ENCODE data around the gene RAD50.
"Not testable (repeated sequence)": the region's sequence is repeated elsewhere in the genome, so short reads cannot be mapped to it uniquely, and the experiment has no call there.

RAD50 gene

GRCh38 chr5:132556763-132557477 lies at the start of gene RAD50:
TSS of gene RAD50 (plus strand) at chr5:132556977. CDS start at chr5:132557325, 348 bp downstream.
- DNase-seq (ENCODE audit: low spot score) = peak; percentile 91

- no peak for DNase-seq (ENCODE audit: low spot score)
Measured at GRCh38 chr5:132510076-132510475, 46.7 kb upstream of the RAD50 start.

- DNase-seq (ENCODE audit: low spot score) = not testable (repeated sequence)
Measured at GRCh38 chr5:132513618-132514336, 43.0 kb upstream of the RAD50 start.

- DNase-seq (ENCODE audit: low spot score) = not testable (repeated sequence)
Measured at GRCh38 chr5:132522067-132522466, 34.7 kb upstream of the RAD50 start.

- not testable (repeated sequence) for DNase-seq (ENCODE audit: low spot score)
Measured at GRCh38 chr5:132524877-132525276, 31.9 kb upstream of the RAD50 start.

- no peak for DNase-seq (ENCODE audit: low spot score)
Measured at GRCh38 chr5:132525299-132525724, 31.5 kb upstream of the RAD50 start.

GRCh38 chr5:132526290-132526973 lies 30.3 kb upstream of the RAD50 start:
- DNase-seq (ENCODE audit: low spot score) = peak; percentile 77

- DNase-seq (ENCODE audit: low spot score) = peak; percentile 53
Measured at GRCh38 chr5:132526974-132527564, 29.7 kb upstream of the RAD50 start.

GRCh38 chr5:132528021-132528420 lies 28.8 kb upstream of the RAD50 start:
- no peak for DNase-seq (ENCODE audit: low spot score)

GRCh38 chr5:132528866-132529634 lies 27.7 kb upstream of the RAD50 start:
- no peak for DNase-seq (ENCODE audit: low spot score)

GRCh38 chr5:132530946-132531345 lies 25.8 kb upstream of the RAD50 start:
- no peak for DNase-seq (ENCODE audit: low spot score)

GRCh38 chr5:132539716-132540115 lies 17.1 kb upstream of the RAD50 start:
- DNase-seq (ENCODE audit: low spot score) = no peak

- DNase-seq (ENCODE audit: low spot score) = no peak
Measured at GRCh38 chr5:132540149-132540548, 16.6 kb upstream of the RAD50 start.

- DNase-seq (ENCODE audit: low spot score) = no peak
Measured at GRCh38 chr5:132540764-132541163, 16.0 kb upstream of the RAD50 start.

- DNase-seq (ENCODE audit: low spot score) = no peak
Measured at GRCh38 chr5:132543472-132544201, 13.1 kb upstream of the RAD50 start, which contains the start of gene IL5. TSS of gene IL5 (minus strand) at chr5:132543522. CDS start at chr5:132543478, 44 bp downstream.

- DNase-seq (ENCODE audit: low spot score) = no peak
Measured at GRCh38 chr5:132546108-132546507, 10.7 kb upstream of the RAD50 start.

GRCh38 chr5:132547269-132547668 lies 9.5 kb upstream of the RAD50 start:
- no peak for DNase-seq (ENCODE audit: low spot score)

- not testable (repeated sequence) for DNase-seq (ENCODE audit: low spot score)
Measured at GRCh38 chr5:132548834-132549233, 7.9 kb upstream of the RAD50 start.

GRCh38 chr5:132549576-132549975 lies 7.2 kb upstream of the RAD50 start:
- no peak for DNase-seq (ENCODE audit: low spot score)

GRCh38 chr5:132556153-132556762 lies 519 bp upstream of the RAD50 start:
- DNase-seq (ENCODE audit: low spot score) = no peak

Measured in hematopoietic multipotent progenitor cell treated with erythropoietin and hydrocortisone succinate and interleukin-3 and kit ligand, for 15 days (in vitro differentiated cells).